ENCODE measurements around the gene RAET1L. TPM values are rescaled to one million over a fixed set of nuclear protein-coding genes. Genes with fewer than 3 reads are reported as not detected.
A peak's percentile ranks its signal among the peaks of the same experiment; 100 is the strongest.

RAET1L gene
- total and polyA plus RNA-seq, 12 donors, result not detected

DNA sequence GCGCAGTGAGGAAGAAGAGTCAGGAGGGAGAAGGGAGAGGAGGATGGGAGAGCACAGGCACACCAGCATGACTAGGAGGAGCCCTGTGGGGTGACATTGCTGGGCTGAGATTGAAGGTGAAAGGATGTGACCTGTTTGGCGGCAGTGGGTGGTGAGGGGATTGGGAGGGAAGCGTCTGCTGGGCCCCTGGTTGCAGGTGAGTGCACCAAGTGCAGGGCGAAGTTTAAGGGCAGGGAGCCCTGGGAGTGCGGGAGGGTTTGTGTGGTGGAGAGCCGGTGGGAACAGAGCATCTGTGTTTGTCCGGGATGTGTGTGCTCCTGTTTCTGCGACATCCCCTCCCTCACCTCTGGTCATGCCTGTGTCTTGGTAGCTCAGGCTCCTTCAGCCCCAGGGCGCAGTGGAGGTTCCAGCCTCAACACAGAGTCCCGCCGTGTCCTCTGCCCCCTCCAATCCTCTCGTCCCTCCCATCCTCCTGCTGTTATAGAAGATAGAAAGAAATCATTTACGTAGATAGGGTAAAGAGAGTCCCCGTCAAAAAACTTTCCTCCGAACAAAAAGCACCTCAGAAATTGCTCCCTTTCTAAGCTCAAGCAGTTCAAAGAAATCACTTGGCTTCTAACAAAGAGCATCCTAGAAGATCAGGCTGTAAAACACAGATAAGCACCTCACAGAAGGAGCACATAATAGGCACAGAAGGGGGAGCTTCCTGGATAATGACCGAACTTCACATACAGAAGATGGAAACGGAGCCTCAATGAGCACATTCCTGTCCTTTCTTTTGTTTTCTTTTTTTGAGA lies 36.6 kb downstream of the RAET1L start:
- H3K27me3 ChIP-seq, result peaks cover 92% of the 10 kb centered on the region
- TF ChIP-seq, protein P1, sequence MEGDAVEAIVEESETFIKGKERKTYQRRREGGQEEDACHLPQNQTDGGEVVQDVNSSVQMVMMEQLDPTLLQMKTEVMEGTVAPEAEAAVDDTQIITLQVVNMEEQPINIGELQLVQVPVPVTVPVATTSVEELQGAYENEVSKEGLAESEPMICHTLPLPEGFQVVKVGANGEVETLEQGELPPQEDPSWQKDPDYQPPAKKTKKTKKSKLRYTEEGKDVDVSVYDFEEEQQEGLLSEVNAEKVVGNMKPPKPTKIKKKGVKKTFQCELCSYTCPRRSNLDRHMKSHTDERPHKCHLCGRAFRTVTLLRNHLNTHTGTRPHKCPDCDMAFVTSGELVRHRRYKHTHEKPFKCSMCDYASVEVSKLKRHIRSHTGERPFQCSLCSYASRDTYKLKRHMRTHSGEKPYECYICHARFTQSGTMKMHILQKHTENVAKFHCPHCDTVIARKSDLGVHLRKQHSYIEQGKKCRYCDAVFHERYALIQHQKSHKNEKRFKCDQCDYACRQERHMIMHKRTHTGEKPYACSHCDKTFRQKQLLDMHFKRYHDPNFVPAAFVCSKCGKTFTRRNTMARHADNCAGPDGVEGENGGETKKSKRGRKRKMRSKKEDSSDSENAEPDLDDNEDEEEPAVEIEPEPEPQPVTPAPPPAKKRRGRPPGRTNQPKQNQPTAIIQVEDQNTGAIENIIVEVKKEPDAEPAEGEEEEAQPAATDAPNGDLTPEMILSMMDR (IDR thresholded peaks at IDR 0.05), result no peak
- TF ChIP-seq POLR2A (IDR thresholded peaks at IDR 0.05), result no peak
- H3K4me1 ChIP-seq (replicated peaks in 1 of 2), result peaks cover 0 to 15% of the 10 kb centered on the region in 2 donors
- no peaks in the 10 kb centered on the region for H3K36me3 ChIP-seq (replicated peaks in 1 of 2)
- no peak overlapping the region for H3K27ac ChIP-seq
- peak in 2 of 7 donors; percentile 11 to 35 for DNase-seq
- 10 to 20% (median 16%) methylated on average over 16 to 17 of the region's 17 CpGs for WGBS, 4 donors
- no peaks in the 10 kb centered on the region for H3K9me3 ChIP-seq (replicated peaks in 1 of 3)
- intact Hi-C loops (cut with DNase I), result no loop called here
- H3K4me3 ChIP-seq, result no peak overlapping the region

DNA sequence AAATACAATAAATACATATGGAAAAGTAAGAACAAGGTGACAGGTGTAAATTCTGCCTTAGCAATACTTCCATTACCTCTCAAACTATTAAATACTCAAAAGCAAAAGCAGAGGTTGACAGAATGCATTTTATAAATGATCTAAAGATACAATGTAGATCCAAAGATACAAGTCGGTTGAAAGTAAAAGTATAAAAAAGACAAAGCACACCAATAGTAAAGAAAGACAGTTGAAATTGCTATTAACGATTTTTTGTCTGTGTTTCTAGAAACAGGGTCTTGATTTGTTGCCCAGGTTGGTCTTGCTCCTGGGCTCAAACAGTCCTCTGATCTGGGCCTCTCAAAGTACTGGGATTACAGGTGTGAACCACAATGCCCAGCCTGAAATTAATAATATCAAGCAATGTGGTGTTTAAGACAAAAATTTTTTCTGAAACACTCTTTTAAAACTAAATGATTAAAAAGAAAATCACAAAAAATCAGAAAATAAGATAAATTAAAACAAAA lies 37.7 kb downstream of the RAET1L start:
- H3K4me1 ChIP-seq (replicated peaks in 1 of 2), result peaks cover 0 to 15% of the 10 kb centered on the region in 2 donors
- 46 to 61% (median 52%) methylated on average over 2 of the region's 2 CpGs for WGBS, 4 donors
- peaks cover 82% of the 10 kb centered on the region for H3K27me3 ChIP-seq
- TF ChIP-seq, protein P1 (IDR thresholded peaks at IDR 0.05), result no peak
- TF ChIP-seq POLR2A (IDR thresholded peaks at IDR 0.05), result no peak
- no peak for DNase-seq
- intact Hi-C loops (cut with DNase I), result no loop called here
- H3K9me3 ChIP-seq (replicated peaks in 1 of 3), result no peaks in the 10 kb centered on the region
- H3K27ac ChIP-seq, result no peak overlapping the region
- no peaks in the 10 kb centered on the region for H3K36me3 ChIP-seq (replicated peaks in 1 of 2)
- no peak overlapping the region for H3K4me3 ChIP-seq

- Histone ChIP-seq H3K4me1 (replicated peaks in 1 of 2) (peaks cover 0 to 8% of the 10 kb centered on the region in 2 donors), H3K27ac (no peak overlapping the region), H3K9me3 (replicated peaks in 1 of 3) (no peaks in the 10 kb centered on the region), H3K27me3 (peaks cover 68% of the 10 kb centered on the region), H3K4me3 (no peak overlapping the region), H3K36me3 (replicated peaks in 1 of 2) (no peaks in the 10 kb centered on the region)
- DNase-seq, result no peak
- WGBS, 4 donors, result 14 to 42% (median 28%) methylated on average over 5 of the region's 5 CpGs
- intact Hi-C loops (cut with DNase I), result no loop called here
- no peak for TF ChIP-seq POLR2A (IDR thresholded peaks at IDR 0.05)
- TF ChIP-seq, protein P1 (IDR thresholded peaks at IDR 0.05), result no peak
Measured at GRCh38 chr6:149985481-149985937, 39.8 kb downstream of the RAET1L start.

GRCh38 chr6:149984773-149985172 lies 40.6 kb downstream of the RAET1L start:
- Histone ChIP-seq H3K36me3 (replicated peaks in 1 of 2) (no peaks in the 10 kb centered on the region), H3K4me1 (replicated peaks in 1 of 2) (peaks cover 0 to under 1% of the 10 kb centered on the region in 2 donors), H3K4me3 (no peak overlapping the region), H3K27ac (no peak overlapping the region), H3K27me3 (peaks cover 61% of the 10 kb centered on the region), H3K9me3 (replicated peaks in 1 of 3) (no peaks in the 10 kb centered on the region)
- no peak for TF ChIP-seq POLR2A (IDR thresholded peaks at IDR 0.05)
- TF ChIP-seq, protein P1 (IDR thresholded peaks at IDR 0.05), result no peak
- WGBS, 4 donors, result 35 to 67% (median 47%) methylated on average over 4 to 5 of the region's 5 CpGs
- intact Hi-C loops (cut with DNase I), result no loop called here
- peak in 1 of 7 donors; percentile 30 for DNase-seq

All from adrenal gland (tissue), 12 donors.